HG02885 (cell line): Measurements from ENCODE around the gene CADPS2.
A peak's percentile ranks its signal among the peaks of the same experiment; 100 is the strongest.
"Not testable (repeated sequence)": the region's sequence is repeated elsewhere in the genome, so short reads cannot be mapped to it uniquely, and the experiment has no call there.

ENCODE experiments used
- ATAC-seq: cut with Tn5 transposase; IDR thresholded peaks from one replicate; pipeline ENCODE4 v1.9.1; 2021; ENCODE audit warnings: mild to moderate bottlenecking; ENCODE audit not compliant: unreplicated experiment, poor library complexity

CADPS2 gene

GRCh38 chr7:122858320-122858719, 27.9 kb downstream of the CADPS2 start:
- ATAC-seq: no peak

- ATAC-seq: no peak
Observed at GRCh38 chr7:122850528-122850927, 35.7 kb downstream of the CADPS2 start.

GRCh38 chr7:122849957-122850328, 36.3 kb downstream of the CADPS2 start:
- ATAC-seq: no peak

- no peak for ATAC-seq
Observed at GRCh38 chr7:122849322-122849956, 36.8 kb downstream of the CADPS2 start.

- ATAC-seq: no peak
Observed at GRCh38 chr7:122847871-122848473, 38.3 kb downstream of the CADPS2 start.

GRCh38 chr7:122846591-122846990, 39.7 kb downstream of the CADPS2 start:
- no peak for ATAC-seq

- no peak for ATAC-seq
Observed at GRCh38 chr7:122845286-122845685, 41.0 kb downstream of the CADPS2 start.

- ATAC-seq: no peak
Observed at GRCh38 chr7:122844191-122844988, 41.9 kb downstream of the CADPS2 start.

GRCh38 chr7:122842971-122843370, 43.3 kb downstream of the CADPS2 start:
- no peak for ATAC-seq

- not testable (repeated sequence) for ATAC-seq
Observed at GRCh38 chr7:122836286-122836685, 50.0 kb downstream of the CADPS2 start.

- ATAC-seq: not testable (repeated sequence)
Observed at GRCh38 chr7:122834571-122834942, 51.7 kb downstream of the CADPS2 start.

GRCh38 chr7:122833888-122834570, 52.2 kb downstream of the CADPS2 start:
- ATAC-seq: no peak

- ATAC-seq: no peak
Observed at GRCh38 chr7:122831436-122831835, 54.8 kb downstream of the CADPS2 start.

- no peak for ATAC-seq
Observed at GRCh38 chr7:122829962-122830361, 56.3 kb downstream of the CADPS2 start.

- no peak for ATAC-seq
Observed at GRCh38 chr7:122827763-122828162, 58.5 kb downstream of the CADPS2 start.

- no peak for ATAC-seq
Observed at GRCh38 chr7:122813845-122814244, 72.4 kb downstream of the CADPS2 start.

GRCh38 chr7:122803851-122804250, 82.4 kb downstream of the CADPS2 start:
- ATAC-seq: no peak

GRCh38 chr7:122803323-122803722, 82.9 kb downstream of the CADPS2 start:
- peak; percentile 57 for ATAC-seq

- ATAC-seq: peak; percentile 74
Observed at GRCh38 chr7:122802301-122802751, 83.9 kb downstream of the CADPS2 start.

GRCh38 chr7:122791959-122792545, 94.2 kb downstream of the CADPS2 start:
- no peak for ATAC-seq
